COR-L47 (cell line): ENCODE data around the gene GZMH.
"Not testable (repeated sequence)": the region's sequence is repeated elsewhere in the genome, so short reads cannot be mapped to it uniquely, and the experiment has no call there.

ENCODE experiments used
- DNase-seq: peaks from one replicate; lab custom pipeline; 2025; lab: John Stamatoyannopoulos, UW

GZMH gene

DNA sequence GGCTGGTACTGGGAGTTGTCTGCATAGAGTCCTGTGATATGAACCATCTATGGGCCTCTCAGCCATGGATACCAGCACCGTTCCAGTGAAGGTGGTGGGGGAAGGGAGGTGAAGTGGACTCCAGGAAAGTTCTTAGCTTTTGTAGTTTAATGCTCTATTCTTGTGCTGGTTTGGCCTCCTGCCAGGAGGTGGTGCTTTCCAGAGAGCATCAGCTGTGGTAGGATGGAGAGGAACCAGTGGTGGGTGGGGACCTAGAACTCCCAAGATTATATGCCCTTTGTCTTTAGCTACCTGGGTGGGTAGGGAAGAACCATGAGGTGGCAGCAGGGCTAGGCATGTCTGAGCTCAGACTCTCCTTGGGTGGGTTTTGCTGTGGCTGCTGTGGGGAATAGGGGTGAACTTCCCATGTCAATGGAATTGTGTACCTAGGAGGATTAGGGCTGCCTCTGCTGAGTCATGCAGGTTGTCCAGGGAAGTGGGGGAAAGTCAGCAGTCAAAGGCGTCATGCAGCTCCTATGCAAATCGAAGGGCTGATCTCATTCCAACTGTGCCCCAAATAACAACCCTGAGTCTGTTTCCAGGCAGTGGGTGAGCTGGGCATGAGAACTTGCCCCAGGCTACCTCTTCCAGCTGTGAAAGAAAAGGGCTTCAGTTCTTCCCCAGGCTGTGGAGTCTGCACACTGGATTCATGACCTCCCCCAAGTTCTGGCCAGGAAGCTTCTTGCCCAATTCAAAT is 14.2 kb downstream of the GZMH start:
- no peak for DNase-seq

DNA sequence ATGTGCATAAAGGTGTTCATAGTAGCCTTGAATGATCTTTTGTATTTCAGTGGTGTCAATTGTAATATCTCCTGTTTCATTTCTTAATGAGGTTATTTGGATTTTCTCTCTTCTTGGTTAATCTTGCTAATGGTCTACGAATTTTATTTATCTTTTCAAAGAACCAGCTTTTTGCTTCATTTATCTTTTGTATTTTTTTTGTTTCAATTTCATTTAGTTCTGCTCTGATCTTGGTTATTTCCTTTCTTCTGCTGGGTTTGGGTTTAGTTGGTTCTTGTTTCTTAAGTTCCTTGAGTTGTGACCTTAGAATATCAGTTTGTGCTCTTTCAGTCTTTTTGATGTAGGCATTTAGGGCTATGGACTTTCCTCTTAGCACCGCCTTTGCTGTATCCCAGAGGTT is 18.5 kb downstream of the GZMH start:
- not testable (repeated sequence) for DNase-seq

DNA sequence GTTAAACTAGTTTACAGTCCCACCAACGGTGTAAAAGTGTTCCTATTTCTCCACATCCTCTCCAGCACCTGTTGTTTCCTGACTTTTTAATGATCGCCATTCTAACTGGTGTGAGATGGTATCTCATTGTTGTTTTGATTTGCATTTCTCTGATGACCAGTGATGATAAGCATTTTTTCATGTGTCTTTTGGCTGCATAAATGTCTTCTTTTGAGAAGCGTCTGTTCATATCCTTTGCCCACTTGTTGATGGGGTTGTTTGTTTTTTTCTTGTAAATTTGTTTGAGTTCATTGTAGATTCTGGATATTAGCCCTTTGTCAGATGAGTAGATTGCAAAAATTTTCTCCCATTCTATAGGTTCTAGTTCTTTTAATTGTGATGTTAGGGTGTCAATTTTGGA is 25.1 kb downstream of the GZMH start:
- not testable (repeated sequence) for DNase-seq

DNA sequence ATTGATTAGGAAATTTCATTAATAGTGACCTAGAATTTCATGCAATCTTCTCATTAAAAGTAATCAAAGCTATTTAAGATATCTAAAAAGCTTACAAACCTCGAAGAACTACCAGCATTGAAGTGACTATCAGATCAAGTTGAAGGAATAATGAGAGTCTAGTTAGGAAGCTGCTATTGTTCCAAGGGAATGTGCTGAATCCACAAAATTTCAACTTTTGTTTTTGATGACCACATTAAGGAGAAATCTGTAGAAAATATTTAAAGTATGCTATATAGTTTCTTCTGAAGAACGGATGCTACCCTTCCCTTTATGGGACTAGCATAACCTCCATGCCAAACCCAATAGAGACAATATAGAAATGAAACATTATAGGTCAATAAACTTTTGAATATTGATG is 30.9 kb downstream of the GZMH start:
- no peak for DNase-seq

DNA sequence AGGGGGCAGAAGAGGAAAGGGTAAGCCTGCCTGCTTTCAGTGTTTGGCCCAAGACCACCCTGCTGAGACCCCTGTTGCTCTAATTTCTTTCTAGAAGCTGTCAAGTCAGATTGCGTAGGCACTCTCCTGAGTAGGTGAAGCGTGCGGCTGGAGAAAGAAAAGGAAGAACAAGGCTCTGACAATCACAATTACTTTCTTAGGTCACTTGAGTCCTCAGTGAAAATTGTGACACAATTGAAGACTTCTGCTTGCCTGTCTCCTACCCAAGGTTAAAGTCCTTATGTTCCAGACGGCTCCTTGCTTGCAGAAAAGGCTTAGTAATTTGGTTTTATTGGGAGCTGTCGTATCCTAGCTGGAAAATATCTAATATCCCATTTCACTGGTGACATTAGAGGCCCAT is 32.7 kb downstream of the GZMH start:
- DNase-seq: no peak

DNA sequence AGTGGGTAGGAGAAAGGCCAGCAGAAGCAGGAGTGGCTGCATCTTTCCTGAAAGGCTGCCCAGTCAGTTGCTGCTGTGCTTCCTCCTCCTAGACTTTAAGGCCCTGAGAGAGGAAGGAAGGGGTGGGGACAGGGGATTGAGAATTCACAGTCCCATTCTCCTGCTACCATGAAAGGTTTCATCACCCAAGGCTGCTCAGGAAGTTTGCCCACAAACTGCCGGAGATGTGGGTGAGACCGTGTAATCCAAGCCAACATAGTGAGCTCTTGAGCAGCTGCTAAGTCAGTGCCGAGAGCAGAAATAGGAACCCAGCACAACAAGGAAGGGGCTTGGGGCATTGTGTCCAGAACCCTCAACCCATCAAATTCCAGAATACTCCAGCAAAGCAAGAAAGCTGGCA is 33.3 kb downstream of the GZMH start, which contains the start of gene CTSG:
Gene CTSG (minus strand): TSS at position 69 of the 400 bp plus-strand sequence. CDS start 27 bp downstream, at position 42.
- no peak for DNase-seq

DNA sequence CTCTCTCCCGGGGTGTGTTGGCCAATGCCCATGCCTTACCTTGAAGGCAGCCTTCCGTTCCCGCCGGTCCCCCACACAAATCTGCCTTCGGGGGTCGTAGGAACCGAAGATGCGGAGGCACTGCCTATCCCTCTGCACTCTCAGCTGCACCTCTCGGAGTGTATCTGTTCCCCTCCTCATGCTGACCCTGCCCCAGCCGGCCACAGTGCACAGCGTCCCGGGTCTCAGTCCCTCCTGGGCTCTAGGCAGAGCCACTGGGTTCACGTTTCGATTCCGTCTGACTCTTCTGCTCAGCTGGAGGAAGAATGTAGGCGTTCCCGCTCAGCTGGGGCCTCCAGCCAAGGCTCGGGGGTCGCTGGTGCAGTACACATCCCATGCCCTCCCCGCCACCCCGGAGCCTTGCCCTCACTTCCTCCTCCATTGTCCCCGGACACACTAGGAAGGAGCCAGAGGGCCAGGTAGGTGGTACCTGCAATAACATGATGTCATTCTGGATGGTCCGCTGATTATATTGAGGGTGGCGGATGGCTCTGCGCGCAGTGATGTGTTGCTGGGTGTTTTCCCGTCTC is 35.2 kb downstream of the GZMH start:
- DNase-seq: no peak

DNA sequence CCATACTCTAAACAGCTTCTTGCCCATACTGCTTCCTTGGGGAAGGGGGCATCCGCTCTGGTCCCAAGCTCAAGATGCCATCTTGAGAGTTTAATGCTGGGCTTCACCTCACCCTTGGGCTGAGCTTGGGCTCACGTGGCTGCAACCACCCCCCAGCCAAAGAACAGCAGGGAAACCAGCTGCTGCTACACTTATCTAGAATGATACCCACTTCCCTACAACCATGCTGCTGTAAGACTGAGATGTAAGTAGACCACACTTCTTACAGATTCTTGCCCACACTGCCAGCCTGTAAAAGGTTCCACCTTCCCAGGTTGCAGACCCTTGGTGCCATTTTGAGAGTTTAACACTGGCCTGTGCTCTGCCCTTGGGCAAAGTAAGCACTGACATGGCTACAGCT is 43.2 kb downstream of the GZMH start:
- no peak for DNase-seq

DNA sequence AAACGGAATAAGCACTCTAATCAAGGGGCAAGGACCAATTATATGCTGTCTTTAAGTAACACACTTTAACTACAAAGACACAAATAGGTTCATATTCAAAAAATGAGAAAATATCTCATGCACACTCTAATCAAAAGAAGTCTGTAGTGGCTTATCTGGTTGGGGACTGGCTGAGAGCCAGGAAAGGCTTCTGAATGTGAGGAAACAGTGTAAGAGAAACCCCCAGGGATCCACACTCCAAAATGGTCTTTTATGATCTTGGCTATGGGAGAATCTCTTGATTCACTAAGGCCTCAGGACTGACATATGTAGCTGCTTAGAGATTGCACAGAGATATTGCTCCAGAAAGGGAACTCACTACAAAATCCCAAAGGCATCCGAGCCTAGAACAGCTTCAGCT is 43.7 kb downstream of the GZMH start:
- DNase-seq: no peak

DNA sequence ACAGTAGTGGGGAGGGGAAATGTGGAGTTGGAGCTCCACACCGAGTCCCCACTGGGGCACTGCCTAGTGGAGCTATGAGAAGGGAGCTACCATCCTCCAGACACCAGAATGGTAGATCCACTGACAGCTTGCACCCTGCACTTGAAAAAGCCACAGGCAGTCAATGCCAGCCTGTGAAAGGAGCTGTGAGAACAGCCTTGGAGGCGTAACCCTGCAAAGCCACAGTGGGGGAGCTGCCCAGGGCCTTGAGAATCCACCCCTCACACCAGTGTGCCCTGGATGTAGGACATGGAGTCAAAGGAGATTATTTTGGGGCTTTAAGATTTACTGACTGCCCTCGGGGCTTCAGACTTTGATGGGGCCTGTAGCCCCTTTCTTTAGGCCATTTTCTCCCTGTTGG is 46.0 kb downstream of the GZMH start:
- DNase-seq: no peak

DNA sequence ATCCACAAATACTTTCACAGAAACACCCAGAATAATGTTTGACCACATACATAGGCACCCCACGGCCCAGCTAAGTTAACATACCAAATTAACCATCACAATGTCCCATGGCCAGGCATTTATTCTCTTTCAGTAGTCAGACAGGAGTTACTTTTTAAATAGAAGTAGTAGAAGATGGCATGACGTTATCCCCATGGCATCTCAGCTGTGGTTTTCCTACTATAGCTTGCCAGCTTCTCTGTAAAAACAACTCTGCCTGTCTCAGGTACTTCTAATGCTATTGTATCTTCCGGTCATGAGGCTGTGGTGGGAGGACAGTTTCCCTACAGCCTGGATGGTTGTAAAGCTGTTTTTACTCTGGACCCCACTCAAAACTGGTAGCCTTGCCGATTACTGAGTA is 52.7 kb downstream of the GZMH start:
- DNase-seq: no peak
